Activated T-cell treated with anti-CD3 and anti-CD28 coated beads, Interleukin-2, amount 50 U/mL, for 4 hours (primary cell): ENCODE data around the gene SMAD9. TPM values are rescaled to one million over a fixed set of nuclear protein-coding genes. Genes with fewer than 3 reads are reported as not detected.

ENCODE experiments used
- ATAC-seq, 2 donors: fragments of 200-7000 bp; cut with Tn5 transposase; one replicate each; pipeline ENCODE4 v1.10.0; 2021
- DNase-seq: peaks from one replicate; pipeline ENCODE4 v3.0.0-alpha.2; 2020
- H3K27me3 Mint-ChIP-seq: one replicate; pipeline ENCODE4 v1.8.0; 2021; ENCODE audit warnings: low read depth, mixed read lengths
- H3K36me3 Mint-ChIP-seq: one replicate; pipeline ENCODE4 v1.8.0; 2022; ENCODE audit warnings: mixed read lengths; ENCODE audit not compliant: insufficient read depth
- H3K4me1 Mint-ChIP-seq: one replicate; pipeline ENCODE4 v1.8.0; 2021; ENCODE audit warnings: low read depth, mixed read lengths
- H3K4me3 Mint-ChIP-seq: one replicate; pipeline ENCODE4 v1.8.0; 2021; ENCODE audit warnings: mild to moderate bottlenecking, moderate library complexity, mixed read lengths
- H3K9me3 Mint-ChIP-seq: one replicate; pipeline ENCODE4 v1.8.0; 2021; ENCODE audit warnings: mixed read lengths
- total RNA-seq, 3 donors: library from RNA; stranded (reverse); gene quantifications; one replicate each; pipeline ENCODE4 v1.2.1, GENCODE V29; 2021

SMAD9 gene
- total RNA-seq, 3 donors from 2014 or later, result not detected

DNA sequence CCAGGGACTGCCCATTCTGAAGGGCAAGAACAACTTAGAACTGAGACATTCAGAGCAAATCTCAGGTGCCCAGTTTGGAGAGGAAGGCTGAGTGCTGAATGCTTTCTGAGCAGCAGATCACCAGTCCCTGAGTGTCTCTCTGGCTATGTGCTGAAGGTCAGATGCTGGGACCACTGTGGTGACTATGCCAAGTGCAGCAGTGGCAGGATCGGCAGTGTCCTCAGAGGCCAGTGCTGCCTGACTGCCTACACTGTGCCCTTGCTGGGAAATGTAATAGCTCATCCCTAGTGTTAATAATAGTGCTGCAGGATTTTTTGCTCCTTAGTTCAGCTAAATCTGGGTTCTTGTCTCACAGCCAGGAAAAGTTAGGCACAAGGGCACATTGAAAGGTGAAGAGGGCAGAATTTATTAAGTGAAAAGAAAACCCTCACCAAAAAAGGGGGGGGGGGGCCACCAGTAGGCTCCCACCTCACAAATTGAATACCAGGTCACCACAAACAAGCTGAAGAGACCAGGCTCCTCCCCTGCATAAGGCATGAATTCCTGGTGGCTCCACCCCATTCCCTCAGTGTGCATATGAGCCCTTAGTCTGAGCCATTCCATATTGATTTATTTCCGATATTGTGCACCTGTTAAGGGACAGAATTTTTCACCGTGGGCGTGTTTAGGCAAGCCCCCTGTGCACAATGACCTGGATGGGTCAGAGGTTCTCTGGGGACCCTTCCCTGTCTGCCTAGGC, 82.5 kb downstream of the SMAD9 start:
- no peaks in the 10 kb centered on the region for H3K27me3 Mint-ChIP-seq
- H3K9me3 Mint-ChIP-seq, result no peaks in the 10 kb centered on the region
- no peak for DNase-seq
- no peak for ATAC-seq
- no peaks in the 10 kb centered on the region for H3K4me1 Mint-ChIP-seq
- H3K36me3 Mint-ChIP-seq, result peaks cover 4% of the 10 kb centered on the region
- no peak overlapping the region for H3K4me3 Mint-ChIP-seq

DNA sequence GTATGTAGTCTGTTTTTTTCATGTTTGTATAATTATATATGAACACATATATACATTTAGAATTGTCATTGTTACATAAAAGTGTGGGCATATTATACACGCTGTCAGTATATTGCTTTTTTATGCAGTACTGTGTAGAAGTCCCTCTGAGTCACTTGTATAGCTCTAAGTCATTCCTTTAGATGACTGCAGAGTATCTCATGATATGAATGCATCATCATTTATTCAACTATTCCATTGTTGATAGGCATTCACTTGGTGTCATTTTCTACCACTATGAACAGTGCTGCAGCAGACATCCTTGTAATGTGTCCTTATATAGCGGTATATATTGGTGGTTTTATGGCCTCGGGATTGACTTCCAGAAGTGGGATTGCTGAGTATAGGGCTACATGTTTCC, 85.7 kb downstream of the SMAD9 start:
- no peak for DNase-seq
- Mint-ChIP-seq H3K9me3 (no peaks in the 10 kb centered on the region), H3K4me1 (peaks cover 1% of the 10 kb centered on the region), H3K36me3 (peaks cover 8% of the 10 kb centered on the region), H3K4me3 (no peak overlapping the region), H3K27me3 (no peaks in the 10 kb centered on the region)
- peak; percentile 70 to 82 for ATAC-seq

DNA sequence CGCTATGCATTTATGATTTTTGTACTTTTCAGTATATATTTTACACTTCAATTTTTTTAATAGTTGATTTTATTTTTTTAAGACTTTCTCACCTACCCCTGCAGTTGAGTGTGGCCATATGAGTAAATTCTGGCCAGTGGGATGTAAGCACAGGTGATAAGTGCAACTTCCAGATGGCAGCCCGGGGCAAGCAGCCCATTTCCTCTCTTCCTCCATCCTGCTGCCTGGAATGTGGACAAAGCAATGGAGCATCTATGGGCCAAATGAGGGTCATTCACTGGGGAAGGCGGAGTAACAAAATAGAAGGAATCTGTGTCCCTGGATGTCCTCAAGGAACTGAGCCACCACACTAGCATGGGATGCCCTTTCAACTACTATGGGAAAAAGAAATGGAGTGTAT, 88.7 kb downstream of the SMAD9 start:
- Mint-ChIP-seq H3K9me3 (no peaks in the 10 kb centered on the region), H3K4me1 (peaks cover 1% of the 10 kb centered on the region), H3K36me3 (peaks cover 10% of the 10 kb centered on the region), H3K4me3 (no peak overlapping the region), H3K27me3 (no peaks in the 10 kb centered on the region)
- DNase-seq (no peak), ATAC-seq (no peak)

- no peaks in the 10 kb centered on the region for H3K27me3 Mint-ChIP-seq
- DNase-seq (no peak), ATAC-seq (no peak)
- H3K9me3 Mint-ChIP-seq, result no peaks in the 10 kb centered on the region
- H3K4me1 Mint-ChIP-seq, result peaks cover 3% of the 10 kb centered on the region
- peaks cover 7% of the 10 kb centered on the region for H3K36me3 Mint-ChIP-seq
- no peak overlapping the region for H3K4me3 Mint-ChIP-seq
These were observed 90.3 kb downstream of the SMAD9 start for GRCh38 chr13:36829753-36830152.

GRCh38 chr13:36822785-36823184, 97.3 kb downstream of the SMAD9 start:
- ATAC-seq (no peak), DNase-seq (no peak)
- Mint-ChIP-seq H3K4me3 (peak overlapping the region; percentile 4), H3K9me3 (no peaks in the 10 kb centered on the region), H3K4me1 (peaks cover 51% of the 10 kb centered on the region), H3K27me3 (no peaks in the 10 kb centered on the region), H3K36me3 (peaks cover 2% of the 10 kb centered on the region)

GRCh38 chr13:36820222-36820621, 99.8 kb downstream of the SMAD9 start:
- peak overlapping the region; percentile 92 for H3K4me3 Mint-ChIP-seq
- ATAC-seq (peak; percentile 46 to 49), DNase-seq (no peak)
- H3K27me3 Mint-ChIP-seq, result peaks cover 2% of the 10 kb centered on the region
- peaks cover 51% of the 10 kb centered on the region for H3K4me1 Mint-ChIP-seq
- H3K36me3 Mint-ChIP-seq, result peaks cover 2% of the 10 kb centered on the region
- H3K9me3 Mint-ChIP-seq, result no peaks in the 10 kb centered on the region

DNA sequence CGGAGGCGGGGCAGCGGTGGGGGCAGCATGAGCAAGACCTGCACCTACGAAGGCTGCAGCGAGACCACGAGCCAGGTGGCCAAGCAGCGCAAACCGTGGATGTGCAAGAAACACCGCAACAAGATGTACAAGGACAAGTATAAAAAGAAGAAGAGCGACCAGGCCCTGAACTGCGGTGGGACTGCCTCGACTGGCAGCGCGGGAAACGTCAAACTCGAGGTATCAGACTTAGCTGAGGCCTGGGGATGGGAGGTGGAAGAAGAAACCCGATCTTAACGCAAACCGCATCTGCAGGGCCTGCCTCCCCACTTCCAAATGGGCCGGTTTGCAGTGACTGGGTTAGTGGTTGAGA, 100.3 kb downstream of the SMAD9 start:
- Mint-ChIP-seq H3K9me3 (no peaks in the 10 kb centered on the region), H3K4me3 (peak overlapping the region; percentile 92), H3K4me1 (peaks cover 49% of the 10 kb centered on the region), H3K36me3 (peaks cover 2% of the 10 kb centered on the region), H3K27me3 (peaks cover 2% of the 10 kb centered on the region)
- ATAC-seq (peak; percentile 26 to 31), DNase-seq (no peak)

- DNase-seq, result peak; percentile 90
- Mint-ChIP-seq H3K4me1 (peaks cover 47% of the 10 kb centered on the region), H3K9me3 (no peaks in the 10 kb centered on the region), H3K36me3 (peaks cover 2% of the 10 kb centered on the region), H3K4me3 (peak within 1 kb of the TSS; percentile 92), H3K27me3 (peaks cover 4% of the 10 kb centered on the region)
- ATAC-seq, result peak; percentile 92 to 93
These were observed 101.0 kb downstream of the SMAD9 start, which contains the start of gene RFXAP for GRCh38 chr13:36818804-36819738. RFXAP (plus strand) TSS chr13:36819222; CDS start chr13:36819358, 136 bp downstream.

GRCh38 chr13:36817996-36818803, 101.8 kb downstream of the SMAD9 start:
- peaks cover 2% of the 10 kb centered on the region for H3K36me3 Mint-ChIP-seq
- H3K4me1 Mint-ChIP-seq, result peaks cover 40% of the 10 kb centered on the region
- ATAC-seq (no peak), DNase-seq (no peak)
- H3K9me3 Mint-ChIP-seq, result no peaks in the 10 kb centered on the region
- H3K4me3 Mint-ChIP-seq, result peak overlapping the region; percentile 92
- peaks cover 7% of the 10 kb centered on the region for H3K27me3 Mint-ChIP-seq

DNA sequence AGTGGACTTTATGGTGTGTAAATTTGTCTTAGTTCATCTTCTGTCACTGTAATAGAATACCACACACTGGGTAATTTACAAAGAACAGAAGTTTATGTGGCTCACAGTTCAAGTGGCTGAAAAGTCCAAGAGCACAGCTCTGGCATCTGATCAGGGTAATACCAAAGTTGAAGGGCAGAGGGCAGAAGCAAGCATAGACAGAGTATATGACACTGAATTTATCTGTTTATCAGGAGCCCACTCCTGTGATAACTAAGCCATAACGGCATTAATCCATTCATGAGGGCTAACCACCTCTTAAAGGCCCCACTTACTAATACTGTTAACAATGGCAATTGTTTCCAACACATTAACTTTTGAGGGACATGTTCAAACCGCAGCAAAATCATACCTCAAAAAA, 105.0 kb downstream of the SMAD9 start:
- H3K4me3 Mint-ChIP-seq, result no peak overlapping the region
- H3K4me1 Mint-ChIP-seq, result peaks cover 14% of the 10 kb centered on the region
- H3K9me3 Mint-ChIP-seq, result no peaks in the 10 kb centered on the region
- H3K27me3 Mint-ChIP-seq, result peaks cover 19% of the 10 kb centered on the region
- H3K36me3 Mint-ChIP-seq, result no peaks in the 10 kb centered on the region
- no peak for DNase-seq
- ATAC-seq, result no peak

DNA sequence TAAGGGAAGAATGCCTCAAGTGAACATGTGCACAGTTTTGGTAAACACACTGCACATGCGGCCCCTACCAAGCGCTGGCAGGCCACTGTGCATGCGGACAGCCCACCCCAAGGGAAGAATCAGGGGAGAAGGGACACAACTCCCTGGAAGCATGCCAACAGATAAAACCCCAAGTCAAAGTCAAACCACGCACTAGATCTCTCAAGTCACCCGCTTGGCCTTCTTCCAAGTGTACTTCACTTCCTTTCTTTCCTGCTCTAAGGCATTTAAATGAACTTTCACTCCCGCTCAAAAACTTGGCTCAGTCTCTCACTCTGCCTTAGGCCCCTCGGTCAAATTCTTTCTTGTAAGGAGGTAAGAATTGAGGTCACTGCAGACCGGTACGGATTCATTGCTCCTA, 105.6 kb downstream of the SMAD9 start:
- ATAC-seq, result no peak
- H3K27me3 Mint-ChIP-seq, result peaks cover 22% of the 10 kb centered on the region
- DNase-seq, result no peak
- no peaks in the 10 kb centered on the region for H3K9me3 Mint-ChIP-seq
- no peak overlapping the region for H3K4me3 Mint-ChIP-seq
- H3K4me1 Mint-ChIP-seq, result peaks cover 9% of the 10 kb centered on the region
- no peaks in the 10 kb centered on the region for H3K36me3 Mint-ChIP-seq

GRCh38 chr13:36813225-36813624, 106.8 kb downstream of the SMAD9 start:
- Mint-ChIP-seq H3K4me1 (peaks cover 2% of the 10 kb centered on the region), H3K27me3 (peaks cover 26% of the 10 kb centered on the region), H3K9me3 (no peaks in the 10 kb centered on the region), H3K36me3 (no peaks in the 10 kb centered on the region), H3K4me3 (no peak overlapping the region)
- DNase-seq (no peak), ATAC-seq (no peak)

GRCh38 chr13:36807616-36808015, 112.4 kb downstream of the SMAD9 start:
- H3K9me3 Mint-ChIP-seq, result no peaks in the 10 kb centered on the region
- H3K27me3 Mint-ChIP-seq, result peaks cover 20% of the 10 kb centered on the region
- DNase-seq (no peak), ATAC-seq (no peak)
- no peak overlapping the region for H3K4me3 Mint-ChIP-seq
- no peaks in the 10 kb centered on the region for H3K36me3 Mint-ChIP-seq
- no peaks in the 10 kb centered on the region for H3K4me1 Mint-ChIP-seq

DNA sequence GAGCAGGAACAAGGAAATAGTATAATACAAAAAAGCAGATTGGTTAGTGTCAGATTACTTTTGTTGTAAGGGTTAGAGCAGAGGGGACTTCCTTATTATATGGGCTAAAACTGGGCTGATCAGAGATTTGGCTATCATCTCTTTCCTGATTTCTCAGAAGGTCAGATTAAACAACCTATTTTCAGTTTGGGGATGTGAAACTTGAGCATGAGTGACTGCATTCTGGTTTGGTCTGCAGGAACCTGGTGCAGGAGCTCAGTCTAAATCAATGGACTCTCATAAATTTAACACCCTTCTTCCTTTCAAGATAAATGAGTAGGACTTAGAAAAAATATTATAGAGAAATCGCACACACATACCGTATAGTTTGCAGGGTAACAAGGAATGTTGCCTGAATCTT, 113.9 kb downstream of the SMAD9 start:
- Mint-ChIP-seq H3K36me3 (no peaks in the 10 kb centered on the region), H3K9me3 (no peaks in the 10 kb centered on the region), H3K4me1 (no peaks in the 10 kb centered on the region), H3K4me3 (no peak overlapping the region), H3K27me3 (peaks cover 15% of the 10 kb centered on the region)
- ATAC-seq (no peak), DNase-seq (no peak)
